ENCODE data around the gene NOL3.
"Not testable (repeated sequence)": the region's sequence is repeated elsewhere in the genome, so short reads cannot be mapped to it uniquely, and the experiment has no call there.

The NOL3 gene

DNA sequence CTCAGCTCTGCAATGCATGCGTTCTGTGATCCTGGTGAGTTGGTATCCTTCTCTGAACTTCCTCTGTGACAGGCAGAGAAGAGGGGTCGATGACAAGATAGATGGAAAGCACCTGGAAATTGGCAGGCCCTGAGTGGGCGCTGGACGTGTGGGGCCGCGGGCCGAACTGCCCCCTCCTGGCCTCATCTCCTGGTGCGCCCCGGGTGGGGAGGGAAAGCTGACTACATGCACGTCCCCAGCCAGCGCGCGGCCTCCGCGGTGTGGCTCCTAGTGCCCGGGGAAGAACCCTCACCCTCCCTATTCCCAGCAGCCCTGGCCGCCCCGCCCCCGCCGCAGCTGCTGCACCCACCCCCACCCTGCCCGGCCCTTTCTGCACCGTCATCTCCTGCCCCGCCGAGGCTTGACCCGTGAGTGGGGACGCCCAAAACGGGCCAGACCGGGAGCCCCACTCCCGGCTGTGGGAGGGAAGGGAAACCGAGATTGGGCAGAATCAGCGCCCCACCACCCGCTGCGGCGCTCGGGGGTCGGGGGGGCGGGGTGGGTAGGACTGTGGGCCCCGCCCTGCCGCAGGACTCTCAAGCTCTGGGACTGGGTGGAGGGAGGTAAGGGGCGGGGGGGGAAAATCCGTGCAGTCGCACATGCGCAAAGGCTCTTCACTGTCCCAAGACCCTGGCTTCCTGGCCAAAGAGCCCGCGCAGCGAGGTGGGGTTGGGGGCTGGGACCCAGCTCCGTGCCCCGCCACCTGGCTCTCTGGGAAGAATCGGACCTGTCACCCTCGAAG lies at the start of gene NOL3:
Gene NOL3, plus strand, starts transcription at position 371 of the 781 bp plus-strand sequence.
- H3K9me3 ChIP-seq (ENCODE audit: insufficient read depth, low read depth, low read length) = no peaks in the 10 kb centered on the region
- peaks cover 8% of the 10 kb centered on the region; the same call in 1 of the 2 replicates for H3K79me2 ChIP-seq (ENCODE audit: insufficient read depth, low read length)
- H2AFZ ChIP-seq (ENCODE audit: low read length) = peak within 1 kb of the TSS; percentile 83
- peak within 1 kb of the TSS; percentile 82 for H3K4me3 ChIP-seq (ENCODE audit: low read length, poor library complexity, severe bottlenecking)
- no peaks in the 10 kb centered on the region for H3K27me3 ChIP-seq (ENCODE audit: insufficient read depth, low read length, poor library complexity, severe bottlenecking)
- H3K9me2 ChIP-seq (replicated peaks; ENCODE audit: low read depth, low read length) = no peaks in the 10 kb centered on the region
- H3K4me2 ChIP-seq (ENCODE audit: low read depth, low read length, poor library complexity, severe bottlenecking) = peak within 1 kb of the TSS; percentile 99
- TF ChIP-seq, protein P1, sequence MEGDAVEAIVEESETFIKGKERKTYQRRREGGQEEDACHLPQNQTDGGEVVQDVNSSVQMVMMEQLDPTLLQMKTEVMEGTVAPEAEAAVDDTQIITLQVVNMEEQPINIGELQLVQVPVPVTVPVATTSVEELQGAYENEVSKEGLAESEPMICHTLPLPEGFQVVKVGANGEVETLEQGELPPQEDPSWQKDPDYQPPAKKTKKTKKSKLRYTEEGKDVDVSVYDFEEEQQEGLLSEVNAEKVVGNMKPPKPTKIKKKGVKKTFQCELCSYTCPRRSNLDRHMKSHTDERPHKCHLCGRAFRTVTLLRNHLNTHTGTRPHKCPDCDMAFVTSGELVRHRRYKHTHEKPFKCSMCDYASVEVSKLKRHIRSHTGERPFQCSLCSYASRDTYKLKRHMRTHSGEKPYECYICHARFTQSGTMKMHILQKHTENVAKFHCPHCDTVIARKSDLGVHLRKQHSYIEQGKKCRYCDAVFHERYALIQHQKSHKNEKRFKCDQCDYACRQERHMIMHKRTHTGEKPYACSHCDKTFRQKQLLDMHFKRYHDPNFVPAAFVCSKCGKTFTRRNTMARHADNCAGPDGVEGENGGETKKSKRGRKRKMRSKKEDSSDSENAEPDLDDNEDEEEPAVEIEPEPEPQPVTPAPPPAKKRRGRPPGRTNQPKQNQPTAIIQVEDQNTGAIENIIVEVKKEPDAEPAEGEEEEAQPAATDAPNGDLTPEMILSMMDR (conservative IDR thresholded peaks at IDR 0.05; ENCODE audit: low read length) = no peak
- no peak for TF ChIP-seq EZH2phosphoT487 (IDR thresholded peaks at IDR 0.05; ENCODE audit: borderline replicate concordance)
- no peaks in the 10 kb centered on the region for H4K20me1 ChIP-seq (ENCODE audit: insufficient read depth, low read length, poor library complexity, severe bottlenecking)
- no peaks in the 10 kb centered on the region for H3F3A ChIP-seq (ENCODE audit: low read depth)
- H3K9ac ChIP-seq (ENCODE audit: low read depth, low read length, poor library complexity, severe bottlenecking) = peak within 1 kb of the TSS; percentile 76
- peaks cover 32% of the 10 kb centered on the region for H3K4me1 ChIP-seq (ENCODE audit: insufficient read depth, low read length, poor library complexity, severe bottlenecking)
- H3K36me3 ChIP-seq (ENCODE audit: insufficient read depth, low read length) = no peaks in the 10 kb centered on the region

DNA sequence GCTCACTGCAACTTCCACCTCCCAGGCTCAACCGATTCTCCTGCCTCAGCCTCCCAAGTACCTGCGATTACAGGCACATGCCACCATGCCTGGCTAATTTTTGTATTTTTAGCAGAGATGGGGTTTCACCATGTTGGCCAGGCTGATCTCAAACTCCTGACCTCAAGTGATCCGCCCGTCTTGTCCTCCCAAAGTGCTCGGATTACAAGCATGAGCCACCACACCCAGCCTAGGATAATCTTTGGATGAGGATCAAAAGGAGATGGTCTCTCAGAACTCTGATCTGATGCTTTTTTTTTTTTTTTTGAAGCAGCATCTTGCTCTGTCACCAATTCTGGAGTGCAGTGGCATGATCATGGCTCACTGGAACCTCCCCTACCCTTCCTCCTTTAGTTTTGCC lies 47.5 kb upstream of the NOL3 start:
- H3K27me3 ChIP-seq (ENCODE audit: insufficient read depth, low read length, poor library complexity, severe bottlenecking); H3K4me2 ChIP-seq (ENCODE audit: low read depth, low read length, poor library complexity, severe bottlenecking); H3K4me3 ChIP-seq (ENCODE audit: low read length, poor library complexity, severe bottlenecking); H2AFZ ChIP-seq (ENCODE audit: low read length); H3K9ac ChIP-seq (ENCODE audit: low read depth, low read length, poor library complexity, severe bottlenecking); H4K20me1 ChIP-seq (ENCODE audit: insufficient read depth, low read length, poor library complexity, severe bottlenecking); H3K79me2 ChIP-seq (ENCODE audit: insufficient read depth, low read length); H3K4me1 ChIP-seq (ENCODE audit: insufficient read depth, low read length, poor library complexity, severe bottlenecking); H3F3A ChIP-seq (ENCODE audit: low read depth); H3K9me2 ChIP-seq (replicated peaks; ENCODE audit: low read depth, low read length); H3K9me3 ChIP-seq (ENCODE audit: insufficient read depth, low read depth, low read length): not testable (repeated sequence)
- H3K36me3 ChIP-seq (ENCODE audit: insufficient read depth, low read length) = peaks cover 47% of the 10 kb centered on the region; the same call in 1 of the 2 replicates

DNA sequence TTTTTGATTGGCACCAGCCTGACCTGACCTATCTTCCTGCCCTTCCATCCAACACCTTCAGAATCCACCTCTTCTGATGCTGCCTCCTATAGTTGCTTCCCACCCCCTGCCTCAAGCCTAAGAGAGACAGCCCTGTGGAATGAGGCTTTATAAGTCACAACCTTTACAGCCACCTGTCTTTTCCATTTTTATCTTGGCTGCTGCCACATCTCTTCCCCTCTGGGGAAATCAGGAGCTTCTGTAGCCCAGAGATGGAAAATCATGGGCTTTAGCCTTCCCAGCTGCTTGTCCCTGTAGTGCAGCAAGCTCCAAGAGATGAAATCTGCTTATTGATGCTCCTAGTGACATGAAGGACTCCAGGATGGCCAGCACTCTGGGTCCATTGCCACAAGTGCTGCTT lies 41.9 kb upstream of the NOL3 start:
- no peaks in the 10 kb centered on the region for H3F3A ChIP-seq (ENCODE audit: low read depth)
- TF ChIP-seq, protein P1 (conservative IDR thresholded peaks at IDR 0.05; ENCODE audit: low read length) = no peak
- no peak for TF ChIP-seq EZH2phosphoT487 (IDR thresholded peaks at IDR 0.05; ENCODE audit: borderline replicate concordance)
- H4K20me1 ChIP-seq (ENCODE audit: insufficient read depth, low read length, poor library complexity, severe bottlenecking) = no peaks in the 10 kb centered on the region
- no peak overlapping the region for H3K4me2 ChIP-seq (ENCODE audit: low read depth, low read length, poor library complexity, severe bottlenecking)
- no peaks in the 10 kb centered on the region for H3K27me3 ChIP-seq (ENCODE audit: insufficient read depth, low read length, poor library complexity, severe bottlenecking)
- peaks cover 47% of the 10 kb centered on the region; the same call in 1 of the 2 replicates for H3K36me3 ChIP-seq (ENCODE audit: insufficient read depth, low read length)
- H2AFZ ChIP-seq (ENCODE audit: low read length) = no peak overlapping the region
- H3K9me3 ChIP-seq (ENCODE audit: insufficient read depth, low read depth, low read length) = no peaks in the 10 kb centered on the region
- no peaks in the 10 kb centered on the region for H3K9me2 ChIP-seq (replicated peaks; ENCODE audit: low read depth, low read length)
- no peaks in the 10 kb centered on the region for H3K79me2 ChIP-seq (ENCODE audit: insufficient read depth, low read length)
- H3K4me3 ChIP-seq (ENCODE audit: low read length, poor library complexity, severe bottlenecking) = no peak overlapping the region
- no peaks in the 10 kb centered on the region for H3K4me1 ChIP-seq (ENCODE audit: insufficient read depth, low read length, poor library complexity, severe bottlenecking)
- no peak overlapping the region for H3K9ac ChIP-seq (ENCODE audit: low read depth, low read length, poor library complexity, severe bottlenecking)

DNA sequence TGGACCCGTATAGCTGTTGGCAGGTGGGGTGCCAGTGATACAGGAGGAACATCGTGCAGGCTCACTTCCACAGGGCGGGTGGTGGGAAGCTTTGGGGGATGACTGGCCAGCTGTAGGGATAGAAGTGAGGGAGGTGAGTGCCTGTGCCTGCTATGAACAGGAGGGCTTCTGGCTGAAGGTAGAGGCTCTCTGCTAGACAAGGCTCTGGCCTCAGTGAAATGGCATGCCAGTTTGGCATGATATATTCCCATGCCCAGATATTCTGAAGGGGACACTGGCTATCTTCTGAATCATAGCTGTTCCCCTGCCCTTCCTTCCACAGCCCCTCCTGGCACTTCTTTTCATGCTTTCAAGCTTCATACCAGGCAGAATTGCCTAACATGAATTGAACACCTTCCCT lies 41.5 kb upstream of the NOL3 start:
- no peaks in the 10 kb centered on the region for H3K9me3 ChIP-seq (ENCODE audit: insufficient read depth, low read depth, low read length)
- no peaks in the 10 kb centered on the region for H3K79me2 ChIP-seq (ENCODE audit: insufficient read depth, low read length)
- H2AFZ ChIP-seq (ENCODE audit: low read length) = no peak overlapping the region
- no peak overlapping the region for H3K4me2 ChIP-seq (ENCODE audit: low read depth, low read length, poor library complexity, severe bottlenecking)
- no peaks in the 10 kb centered on the region for H3F3A ChIP-seq (ENCODE audit: low read depth)
- no peaks in the 10 kb centered on the region for H4K20me1 ChIP-seq (ENCODE audit: insufficient read depth, low read length, poor library complexity, severe bottlenecking)
- no peaks in the 10 kb centered on the region for H3K27me3 ChIP-seq (ENCODE audit: insufficient read depth, low read length, poor library complexity, severe bottlenecking)
- H3K9me2 ChIP-seq (replicated peaks; ENCODE audit: low read depth, low read length) = no peaks in the 10 kb centered on the region
- H3K4me1 ChIP-seq (ENCODE audit: insufficient read depth, low read length, poor library complexity, severe bottlenecking) = no peaks in the 10 kb centered on the region
- no peak overlapping the region for H3K9ac ChIP-seq (ENCODE audit: low read depth, low read length, poor library complexity, severe bottlenecking)
- H3K4me3 ChIP-seq (ENCODE audit: low read length, poor library complexity, severe bottlenecking) = no peak overlapping the region
- peaks cover 43% of the 10 kb centered on the region; the same call in 1 of the 2 replicates for H3K36me3 ChIP-seq (ENCODE audit: insufficient read depth, low read length)
- no peak for TF ChIP-seq EZH2phosphoT487 (IDR thresholded peaks at IDR 0.05; ENCODE audit: borderline replicate concordance)
- TF ChIP-seq, protein P1 (conservative IDR thresholded peaks at IDR 0.05; ENCODE audit: low read length) = no peak
